Keratinocyte (primary cell): ENCODE data around the gene OR56A1. TPM values are rescaled to one million over a fixed set of nuclear protein-coding genes. Genes with fewer than 3 reads are reported as not detected.
A peak's percentile ranks its signal among the peaks of the same experiment; 100 is the strongest.

Source experiments
- DNase-seq: peaks from one replicate; pipeline ENCODE4 v3.0.0-alpha.2; 2011; ENCODE audit warnings: low read depth, missing footprints, low spot score
- FAIRE-seq: peaks from 2 replicates; lab custom pipeline; 2011; peaks lifted over from hg19 to GRCh38; lab: Jason Lieb, UNC
- H2AFZ ChIP-seq: 2 replicates; pipeline ENCODE4 v1.6.0; 2012; ENCODE audit warnings: low read length, control low read depth, inconsistent platforms; ENCODE audit not compliant: control insufficient read depth
- H3K27ac ChIP-seq: 2 replicates; pipeline ENCODE4 v1.5.1; 2011; ENCODE audit warnings: low read length; ENCODE audit not compliant: control insufficient read depth, insufficient read depth
- H3K27me3 ChIP-seq: 3 replicates; pipeline ENCODE4 v1.6.0; 2011; ENCODE audit warnings: low read length; ENCODE audit not compliant: control insufficient read depth, insufficient read depth; ENCODE audit errors: extremely low read depth
- H3K36me3 ChIP-seq, 2 experiments: 2 replicates in 1 of 2; 3 replicates in 1 of 2; pipeline ENCODE4 v1.5.1; 2011; ENCODE audit warnings: low read length in 2 of 2, mild to moderate bottlenecking in 1 of 2; ENCODE audit not compliant: control insufficient read depth in 2 of 2, insufficient read depth in 2 of 2; ENCODE audit errors: extremely low read depth in 1 of 2
- H3K4me1 ChIP-seq: 3 replicates; pipeline ENCODE4 v1.5.1; 2011; ENCODE audit warnings: low read length; ENCODE audit not compliant: control insufficient read depth, insufficient read depth; ENCODE audit errors: extremely low read depth
- H3K4me2 ChIP-seq: 3 replicates; pipeline ENCODE4 v1.6.0; 2011; ENCODE audit warnings: low read depth, low read length; ENCODE audit not compliant: control insufficient read depth, insufficient read depth; ENCODE audit errors: extremely low read depth
- H3K4me3 ChIP-seq, 3 experiments: fragments of 200-600 bp in 1 of 3; sonication (generic) in 1 of 3; 2 replicates in 2 of 3; 3 replicates in 1 of 3; pipeline ENCODE4 v1.5.1; 2011 to 2016; ENCODE audit warnings: low read length in 3 of 3, mild to moderate bottlenecking in 3 of 3, control low read depth in 2 of 3, inconsistent platforms in 1 of 3, low read depth in 1 of 3, mixed read lengths in 1 of 3, mixed run types in 1 of 3, moderate library complexity in 1 of 3; ENCODE audit not compliant: control insufficient read depth in 2 of 3, insufficient read depth in 2 of 3; ENCODE audit errors: extremely low read depth in 1 of 3
- H3K79me2 ChIP-seq: 2 replicates; pipeline ENCODE4 v1.6.0; 2012; ENCODE audit warnings: low read length; ENCODE audit not compliant: control insufficient read depth, insufficient read depth
- H3K9ac ChIP-seq: 3 replicates; pipeline ENCODE4 v1.6.0; 2011; ENCODE audit warnings: low read length; ENCODE audit not compliant: control insufficient read depth, insufficient read depth; ENCODE audit errors: extremely low read depth
- H3K9me1 ChIP-seq: 3 replicates; pipeline ENCODE4 v1.6.0; 2011; ENCODE audit warnings: low read length; ENCODE audit not compliant: control insufficient read depth, insufficient read depth; ENCODE audit errors: extremely low read depth
- H3K9me3 ChIP-seq: 2 replicates; pipeline ENCODE4 v1.5.1; 2012; ENCODE audit warnings: low read depth, low read length; ENCODE audit not compliant: control insufficient read depth
- H4K20me1 ChIP-seq: 3 replicates; pipeline ENCODE4 v1.6.0; 2011; ENCODE audit warnings: low read length; ENCODE audit not compliant: control insufficient read depth, insufficient read depth; ENCODE audit errors: extremely low read depth
- EZH2 ChIP-seq: IDR thresholded peaks from one replicate; pipeline ENCODE4 v1.6.1; 2012; ENCODE audit warnings: inconsistent platforms, mild to moderate bottlenecking, low read length, moderate library complexity
- dilution Hi-C: fragments of 300-500 bp; cut with MboI; formaldehyde crosslinking; loops from one replicate; pipeline ENCODE4 v1.7.0; 2020; ENCODE audit warnings: low sequenced_read_pairs; ENCODE audit not compliant: extremely low pct_ligation_motif_present
- polyA plus RNA-seq, 5 experiments: library from polyadenylated mRNA; depleted of rRNA in 3 of 5; stranded (reverse) in 3 of 5; stranded (forward) in 1 of 5; unstranded in 1 of 5; fragments of >200 nt; gene quantifications; 1 replicate in 1 of 5; 2 replicates in 3 of 5; 3 replicates in 1 of 5; pipeline versions ENCODE4 v1.2.1 to v1.2.3, GENCODE V29; 2011 to 2012; ENCODE audit warnings: missing spikeins in 2 of 5, low read depth in 1 of 5, low replicate concordance in 1 of 5
- TF ChIP-seq, protein P1 (sequence below), 3 experiments: IDR thresholded peaks in 1 of 3; conservative IDR thresholded peaks in 1 of 3; optimal IDR thresholded peaks in 1 of 3; 2 replicates in 2 of 3; 3 replicates in 1 of 3; pipeline versions ENCODE3 to v1.5.1; 2011; ENCODE audit warnings: low read length in 3 of 3, mild to moderate bottlenecking in 3 of 3, moderate library complexity in 2 of 3, control low read depth in 1 of 3, inconsistent platforms in 1 of 3; ENCODE audit not compliant: insufficient read depth in 2 of 3; ENCODE audit errors: extremely low read depth in 1 of 3

The OR56A1 gene
- polyA plus RNA-seq, 1 donor (not counting 4 experiments of a cell fraction or from before 2014, with no cell fraction given): not detected

- Histone ChIP-seq H2AFZ (no peak within 1 kb of the TSS), H3K4me3 (no peak within 1 kb of the TSS), H3K36me3 (no peaks in the 10 kb centered on the region), H3K9me3 (no peaks in the 10 kb centered on the region), H3K4me2 (no peak within 1 kb of the TSS), H3K4me1 (no peaks in the 10 kb centered on the region), H3K27me3 (no peaks in the 10 kb centered on the region), H3K9ac (no peak within 1 kb of the TSS), H3K9me1 (no peaks in the 10 kb centered on the region), H4K20me1 (no peaks in the 10 kb centered on the region), H3K27ac (no peak within 1 kb of the TSS), H3K79me2 (no peaks in the 10 kb centered on the region)
- TF ChIP-seq, protein P1, sequence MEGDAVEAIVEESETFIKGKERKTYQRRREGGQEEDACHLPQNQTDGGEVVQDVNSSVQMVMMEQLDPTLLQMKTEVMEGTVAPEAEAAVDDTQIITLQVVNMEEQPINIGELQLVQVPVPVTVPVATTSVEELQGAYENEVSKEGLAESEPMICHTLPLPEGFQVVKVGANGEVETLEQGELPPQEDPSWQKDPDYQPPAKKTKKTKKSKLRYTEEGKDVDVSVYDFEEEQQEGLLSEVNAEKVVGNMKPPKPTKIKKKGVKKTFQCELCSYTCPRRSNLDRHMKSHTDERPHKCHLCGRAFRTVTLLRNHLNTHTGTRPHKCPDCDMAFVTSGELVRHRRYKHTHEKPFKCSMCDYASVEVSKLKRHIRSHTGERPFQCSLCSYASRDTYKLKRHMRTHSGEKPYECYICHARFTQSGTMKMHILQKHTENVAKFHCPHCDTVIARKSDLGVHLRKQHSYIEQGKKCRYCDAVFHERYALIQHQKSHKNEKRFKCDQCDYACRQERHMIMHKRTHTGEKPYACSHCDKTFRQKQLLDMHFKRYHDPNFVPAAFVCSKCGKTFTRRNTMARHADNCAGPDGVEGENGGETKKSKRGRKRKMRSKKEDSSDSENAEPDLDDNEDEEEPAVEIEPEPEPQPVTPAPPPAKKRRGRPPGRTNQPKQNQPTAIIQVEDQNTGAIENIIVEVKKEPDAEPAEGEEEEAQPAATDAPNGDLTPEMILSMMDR (optimal IDR thresholded peaks at IDR 0.05 in 1 of 3, IDR thresholded peaks at IDR 0.05 in 1 of 3, conservative IDR thresholded peaks at IDR 0.05 in 1 of 3; ENCODE audit: extremely low read depth in 1 of 3, insufficient read depth in 2 of 3, low read length in 3 of 3): no peak
- no peak for TF ChIP-seq EZH2
- dilution Hi-C loops: no loop called here
- no peak for FAIRE-seq
- DNase-seq: no peak
Observed at GRCh38 chr11:5986885-5987284, 43.7 kb downstream of the OR56A1 start, which contains the start of gene OR52L1. Gene OR52L1 (minus strand): TSS chr11:5986985. CDS start chr11:5986930, 55 bp downstream.

DNA sequence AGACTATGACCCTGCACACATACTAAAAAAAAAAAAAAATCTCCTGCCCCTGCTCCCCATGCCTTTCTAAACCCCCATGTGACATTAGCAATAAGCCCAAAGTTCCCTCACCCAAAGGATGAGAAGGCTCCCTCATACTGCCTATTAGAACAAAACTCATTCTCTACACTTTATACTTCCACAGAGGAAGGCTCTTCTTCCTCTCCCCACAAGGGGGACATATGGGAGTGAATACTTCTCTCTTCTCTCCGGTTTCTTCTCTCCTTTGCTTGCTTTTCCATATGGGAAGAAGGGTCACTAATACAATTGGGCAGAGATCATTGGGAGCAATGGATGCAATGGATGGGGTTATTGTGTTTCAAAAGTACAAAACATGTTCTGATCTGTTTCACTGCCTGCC lies 47.1 kb downstream of the OR56A1 start:
- Histone ChIP-seq H3K36me3 (no peaks in the 10 kb centered on the region), H3K4me2 (no peak overlapping the region), H3K4me3 (no peak overlapping the region), H3K79me2 (no peaks in the 10 kb centered on the region), H3K27ac (no peak overlapping the region), H3K9me3 (no peaks in the 10 kb centered on the region), H2AFZ (no peak overlapping the region), H3K9ac (no peak overlapping the region), H4K20me1 (no peaks in the 10 kb centered on the region), H3K4me1 (no peaks in the 10 kb centered on the region), H3K9me1 (no peaks in the 10 kb centered on the region), H3K27me3 (no peaks in the 10 kb centered on the region)
- dilution Hi-C loops: no loop called here
- FAIRE-seq (no peak), DNase-seq (no peak)
- TF ChIP-seq, protein P1 (optimal IDR thresholded peaks at IDR 0.05 in 1 of 3, IDR thresholded peaks at IDR 0.05 in 1 of 3, conservative IDR thresholded peaks at IDR 0.05 in 1 of 3; ENCODE audit: extremely low read depth in 1 of 3, insufficient read depth in 2 of 3, low read length in 3 of 3): peak in 1 of 3 experiments; percentile 7
- TF ChIP-seq EZH2: no peak
